Cortex of kidney (tissue), 1 donor: ENCODE measurements around the gene GMCL2.
"Not testable (repeated sequence)": the region's sequence is repeated elsewhere in the genome, so short reads cannot be mapped to it uniquely, and the experiment has no call there.

ENCODE experiments used
- DNase-seq: peaks from one replicate; lab custom pipeline; 2025; lab: John Stamatoyannopoulos, UW

GMCL2 gene

GRCh38 chr5:178206166-178207101 is 19.3 kb upstream of the GMCL2 start:
- no peak for DNase-seq

DNA sequence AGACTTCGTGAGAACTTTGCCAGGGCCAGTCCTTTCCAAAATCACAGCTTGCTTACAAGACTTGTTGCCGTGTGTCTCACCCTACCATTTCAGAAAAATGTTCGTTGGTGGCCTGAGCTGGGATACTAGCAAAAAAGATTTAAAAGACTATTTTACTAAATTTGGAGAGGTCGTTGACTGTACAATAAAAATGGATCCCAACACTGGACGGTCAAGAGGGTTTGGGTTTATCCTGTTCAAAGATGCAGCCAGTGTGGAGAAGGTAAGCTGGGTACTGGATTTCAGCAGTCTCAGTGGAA is 18.5 kb upstream of the GMCL2 start:
- no peak for DNase-seq

DNA sequence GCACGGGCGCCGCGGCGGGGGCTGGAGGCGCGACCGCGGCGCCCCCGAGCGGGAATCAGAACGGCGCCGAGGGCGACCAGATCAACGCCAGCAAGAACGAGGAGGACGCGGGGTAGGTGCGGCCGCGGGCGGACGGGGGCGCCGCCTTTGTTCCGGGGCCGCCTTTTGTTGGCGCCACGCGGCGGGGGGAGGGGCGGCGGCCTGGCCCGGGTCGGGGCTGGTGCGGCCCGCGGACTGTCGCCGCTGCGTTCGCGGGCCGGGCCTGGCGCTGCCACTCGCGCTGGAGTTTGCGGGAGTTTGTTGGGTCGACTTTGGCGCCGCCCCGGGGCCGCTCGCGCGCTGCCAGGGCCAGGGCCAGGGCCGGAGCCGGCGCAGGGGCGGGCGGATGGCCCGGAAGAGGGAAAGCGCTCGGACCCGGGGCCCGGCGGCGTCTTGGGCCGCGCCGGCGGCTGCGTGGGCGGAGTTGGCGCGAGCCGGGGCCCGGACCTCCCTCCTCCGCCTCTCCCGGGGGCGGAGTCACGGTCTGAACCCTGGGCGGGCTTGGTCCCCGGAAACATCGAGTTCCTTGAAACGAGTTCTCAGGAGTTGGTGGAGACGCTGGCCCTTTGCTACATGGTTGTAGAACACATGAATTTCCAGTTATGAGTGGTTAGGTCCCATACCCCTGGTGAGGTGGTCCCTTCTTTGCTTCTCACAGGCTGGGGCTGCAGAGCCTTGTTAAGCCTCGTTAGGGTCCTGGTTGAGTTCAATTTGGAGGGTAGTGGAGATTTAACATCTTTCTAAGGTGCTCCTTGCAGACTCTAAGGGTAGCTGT is 18.0 kb upstream of the GMCL2 start:
- DNase-seq = no peak

GRCh38 chr5:178204182-178204934 is 17.2 kb upstream of the GMCL2 start, which contains the start of gene HNRNPAB:
TSS of gene HNRNPAB (plus strand) at chr5:178204533. CDS start at chr5:178204838, 305 bp downstream.
- no peak for DNase-seq

GRCh38 chr5:178203670-178204181 is 16.6 kb upstream of the GMCL2 start:
- DNase-seq = no peak

GRCh38 chr5:178202541-178202940 is 15.4 kb upstream of the GMCL2 start:
- DNase-seq = no peak

DNA sequence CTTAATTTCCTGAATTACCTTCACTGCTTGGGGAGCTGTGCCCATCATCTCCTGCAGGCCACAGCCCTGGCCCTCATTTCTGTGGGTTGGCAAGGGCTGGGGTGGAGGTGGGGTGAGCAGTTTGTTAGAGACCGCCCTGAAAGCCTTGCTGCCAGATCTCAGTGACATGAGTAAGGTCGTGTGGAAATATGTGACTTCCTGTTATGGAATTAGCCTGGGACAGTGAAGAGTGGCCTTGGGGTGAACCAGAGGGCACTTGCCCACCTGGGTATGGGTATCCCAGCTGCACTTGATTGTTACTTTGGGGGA is 14.7 kb upstream of the GMCL2 start:
- no peak for DNase-seq

DNA sequence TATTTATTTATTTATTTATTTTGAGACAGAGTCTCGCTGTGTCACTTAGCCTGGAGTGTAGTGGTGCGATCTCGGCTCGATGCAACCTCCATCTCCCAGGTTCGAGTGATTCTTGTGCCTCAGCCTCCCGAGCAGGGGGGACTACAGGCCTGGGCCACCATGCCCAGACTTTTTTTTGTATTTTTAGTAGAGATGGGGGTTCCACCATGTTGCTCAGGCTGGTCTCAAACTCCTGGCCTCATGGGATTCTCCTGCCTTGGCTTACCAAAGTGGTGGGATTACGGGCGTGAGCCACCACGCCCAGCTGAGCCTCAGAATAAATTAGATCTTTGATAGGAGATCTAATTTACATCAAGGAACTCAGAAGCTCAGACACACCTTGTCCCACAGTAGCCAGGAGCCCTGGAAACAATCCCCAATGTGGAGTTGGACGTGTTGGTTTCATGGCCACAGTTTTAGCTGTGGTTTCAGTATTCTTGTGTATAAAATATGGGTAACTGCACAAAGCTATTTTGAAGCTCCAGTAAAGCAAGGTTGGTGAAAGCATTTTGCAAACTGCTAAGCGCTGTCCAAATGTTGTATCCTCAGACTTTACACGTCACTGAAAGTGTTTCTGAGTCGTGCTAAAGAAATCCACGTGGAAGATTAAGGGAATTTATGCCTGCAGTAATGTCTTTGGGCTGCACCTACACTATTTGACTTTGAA is 14.2 kb upstream of the GMCL2 start:
- no peak for DNase-seq

- DNase-seq = no peak
These were observed 12.6 kb upstream of the GMCL2 start for GRCh38 chr5:178199581-178200434.

- no peak for DNase-seq
These were observed 11.5 kb upstream of the GMCL2 start for GRCh38 chr5:178198706-178199105.

DNA sequence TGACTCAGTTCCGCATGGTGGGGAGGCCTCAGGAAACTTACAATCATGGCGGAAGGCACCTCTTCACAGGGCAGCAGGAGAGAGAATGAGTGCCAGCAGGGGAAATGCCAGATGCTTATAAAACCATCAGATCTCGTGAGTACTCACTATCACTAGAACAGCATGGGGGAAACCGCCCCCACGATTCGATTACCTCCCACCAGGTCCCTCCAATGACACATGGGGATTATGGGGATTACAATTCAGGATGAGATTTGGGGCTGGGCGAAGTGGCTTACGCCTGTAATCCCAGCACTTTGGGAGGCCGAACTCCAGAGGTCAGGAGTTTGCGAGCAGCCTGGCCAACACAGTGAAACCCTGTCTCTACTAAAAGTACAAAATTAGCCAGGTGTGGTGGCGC is 11.0 kb upstream of the GMCL2 start:
- DNase-seq = not testable (repeated sequence)

GRCh38 chr5:178196986-178197385 is 9.8 kb upstream of the GMCL2 start:
- no peak for DNase-seq

DNA sequence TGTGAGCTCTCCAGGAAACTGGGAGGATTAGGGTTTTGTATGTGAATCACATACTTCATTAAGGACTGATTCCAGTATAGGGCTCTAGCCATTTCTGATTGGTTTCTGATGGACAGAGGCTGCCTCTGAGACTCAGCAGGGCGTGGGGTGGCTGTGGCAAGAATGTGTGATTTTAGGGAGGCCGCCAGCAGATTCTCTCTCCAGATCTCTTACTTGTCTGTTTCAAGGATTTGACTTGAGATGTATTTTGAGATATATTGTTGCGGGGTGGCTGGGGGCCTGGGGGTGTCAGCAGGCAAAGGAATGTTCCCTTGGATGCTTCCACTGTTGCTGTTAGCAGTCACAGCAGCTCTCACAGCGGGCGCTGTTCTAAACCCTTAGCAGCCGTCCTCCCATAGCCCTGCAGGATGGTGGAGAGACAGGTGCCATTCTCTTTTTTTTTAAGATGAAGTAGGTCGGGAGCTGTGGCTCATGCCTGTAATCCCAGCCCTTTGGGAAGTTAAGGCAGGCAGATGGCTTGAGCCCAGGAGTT is 9.2 kb upstream of the GMCL2 start:
- no peak for DNase-seq

GRCh38 chr5:178194026-178194425 is 6.9 kb upstream of the GMCL2 start:
- no peak for DNase-seq

DNA sequence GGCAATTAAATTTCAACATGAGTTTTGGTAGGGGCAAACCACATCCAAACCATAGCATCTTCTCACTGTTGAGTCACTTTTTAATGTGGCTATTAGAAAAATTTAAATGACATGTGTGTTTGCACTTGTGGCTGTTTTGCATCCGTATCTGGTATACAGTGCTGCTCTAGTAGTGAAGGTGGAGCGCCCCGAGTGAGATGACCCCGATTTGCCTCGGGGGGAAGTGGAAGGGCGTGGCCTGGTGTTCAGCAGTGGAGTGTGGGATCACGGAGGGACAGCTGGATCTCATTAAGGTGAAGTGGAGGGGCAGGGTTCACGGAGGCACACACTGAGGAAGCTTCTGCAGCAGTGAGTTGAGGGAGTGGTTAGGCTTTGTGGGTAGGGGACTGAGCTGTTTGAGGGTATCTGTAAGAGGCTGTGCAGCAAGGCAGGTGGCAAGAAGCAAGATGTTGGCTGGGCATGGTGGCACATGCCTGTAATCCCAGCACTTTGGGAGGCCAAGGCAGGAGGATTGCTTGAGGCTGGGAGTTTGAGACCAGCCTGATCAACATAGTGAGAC is 6.2 kb upstream of the GMCL2 start:
- DNase-seq = no peak

- DNase-seq = no peak
These were observed 5.6 kb upstream of the GMCL2 start for GRCh38 chr5:178192787-178193186.

- DNase-seq = no peak
These were observed 5.1 kb upstream of the GMCL2 start for GRCh38 chr5:178192244-178192643.

DNA sequence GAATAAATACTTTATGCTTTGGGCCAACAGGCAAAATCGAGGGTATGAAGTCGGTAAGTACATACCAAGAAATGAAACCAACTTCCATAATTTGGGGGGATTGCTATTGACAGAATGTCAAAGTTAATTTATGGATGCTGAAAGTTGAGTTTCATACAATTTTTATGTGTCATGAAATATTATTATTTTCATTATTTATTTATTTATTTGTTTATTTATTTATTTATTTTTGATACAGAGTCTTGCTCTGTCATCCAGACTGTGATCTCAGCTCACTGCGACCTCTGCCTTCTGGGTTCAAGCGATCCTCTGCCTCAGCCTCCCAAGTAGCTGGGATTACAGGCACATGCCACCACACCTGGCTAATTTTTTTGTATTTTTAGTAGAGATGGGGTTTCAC is 4.5 kb upstream of the GMCL2 start:
- no peak for DNase-seq

GRCh38 chr5:178189433-178189832 is 2.3 kb upstream of the GMCL2 start:
- DNase-seq = no peak

DNA sequence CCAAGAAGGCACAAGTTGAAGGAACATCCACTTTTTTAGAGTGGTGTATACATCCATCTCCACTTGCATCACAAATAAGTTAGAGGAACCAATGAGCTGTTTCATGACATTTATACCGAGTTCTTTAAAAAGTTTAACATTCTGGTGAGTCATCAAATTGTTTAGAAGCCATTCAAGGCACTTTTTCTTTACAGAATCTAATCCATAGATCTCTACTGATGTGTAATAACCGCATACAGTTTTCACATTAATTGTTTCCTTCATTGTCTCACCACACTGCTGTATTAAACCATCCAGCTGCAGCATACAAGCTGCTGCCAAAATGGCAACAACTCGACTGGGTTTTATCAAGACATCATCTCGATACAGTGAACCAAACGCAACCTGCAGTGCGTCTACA is 744 bp downstream of the GMCL2 start:
- no peak for DNase-seq
